A549 (cell line): Measurements from ENCODE around the gene ATP6V0E1. TPM values are rescaled to one million over a fixed set of nuclear protein-coding genes. Genes with fewer than 3 reads are reported as not detected.
"Not testable (repeated sequence)": the region's sequence is repeated elsewhere in the genome, so short reads cannot be mapped to it uniquely, and the experiment has no call there.

Source experiments
- ATAC-seq, 2 experiments: fragments of 200-7000 bp in 1 of 2; fragments of >200 bp in 1 of 2; cut with Nextera tagmentation in 1 of 2; cut with Tn5 transposase in 1 of 2; 3 replicates each; pipeline versions ENCODE4 v1.8.0 to v1.9.1; 2018 to 2020; ENCODE audit warnings: mild to moderate bottlenecking in 1 of 2, moderate library complexity in 1 of 2
- CTCF ChIA-PET: fragments of 300-600 bp; sonication (Branson Sonifier 250); formaldehyde crosslinking; extraction: SDS; loops from one replicate; lab custom pipeline; 2021; ENCODE audit warnings: antibody characterized with exemption, inconsistent platforms; lab: Yijun Ruan, JAX
- POLR2A ChIA-PET: fragments of 350-600 bp; formaldehyde crosslinking; extraction: SDS; loops from one replicate; lab custom pipeline; 2021; ENCODE audit warnings: antibody characterized with exemption, inconsistent platforms; lab: Yijun Ruan, JAX
- DNase-seq, 2 experiments: peaks; one replicate each; pipeline versions ENCODE4 v3.0.0 to v3.0.0-alpha.2; 2011 to 2016; ENCODE audit warnings: low read depth in 1 of 2, low spot score in 1 of 2
- FAIRE-seq: peaks from 2 replicates; lab custom pipeline; 2011; peaks lifted over from hg19 to GRCh38; lab: Jason Lieb, UNC
- H3K27ac ChIP-seq, 2 experiments: fragments of >200 bp; sonication (Bioruptor Twin); formaldehyde crosslinking; 3 replicates each; pipeline ENCODE4 v1.5.1; 2016 to 2017
- H3K4me1 ChIP-seq: fragments of >200 bp; sonication (Bioruptor Twin); formaldehyde crosslinking; 3 replicates; pipeline ENCODE4 v1.6.1; 2016
- H3K4me2 ChIP-seq: fragments of >200 bp; sonication (Bioruptor Twin); formaldehyde crosslinking; 3 replicates; pipeline ENCODE4 v1.6.1; 2016
- H3K4me3 ChIP-seq: fragments of >200 bp; sonication (Bioruptor Twin); formaldehyde crosslinking; 3 replicates; pipeline ENCODE4 v1.5.1; 2016
- H3K9me3 ChIP-seq: fragments of >200 bp; sonication (Bioruptor Twin); formaldehyde crosslinking; 3 replicates; pipeline ENCODE4 v1.6.1; 2016
- CBX8 ChIP-seq: fragments of 200-600 bp; sonication (generic); IDR thresholded peaks from 2 replicates; pipeline ENCODE4 v1.6.1; 2016
- CEBPB ChIP-seq, 2 experiments: fragments of >200 bp in 1 of 2; sonication (Bioruptor Twin) in 1 of 2; formaldehyde crosslinking in 1 of 2; IDR thresholded peaks; 2 replicates each; pipeline ENCODE4 v1.6.1; 2012 to 2016
- EHF ChIP-seq: fragments of 250-450 bp; sonication (Bioruptor Pico); IDR thresholded peaks from 2 replicates; pipeline ENCODE4 v1.5.0; 2020; ENCODE audit warnings: mild to moderate bottlenecking
- EHMT2 ChIP-seq: fragments of 200-600 bp; sonication (generic); IDR thresholded peaks from 2 replicates; pipeline ENCODE4 v1.6.1; 2016; ENCODE audit warnings: antibody characterized with exemption, low read depth, mild to moderate bottlenecking, moderate library complexity
- EP300 ChIP-seq, 2 experiments: fragments of >200 bp; sonication (Bioruptor Twin); formaldehyde crosslinking; IDR thresholded peaks; 2 replicates in 1 of 2; 3 replicates in 1 of 2; pipeline ENCODE4 v1.6.1; 2016 to 2017
- ESRRA ChIP-seq: fragments of 150-350 bp; IDR thresholded peaks from 2 replicates; pipeline ENCODE4 v1.6.1; 2014; ENCODE audit warnings: mild to moderate bottlenecking, low read length, borderline replicate concordance
- FOSL2 ChIP-seq, 2 experiments: fragments of 450-650 bp in 1 of 2; fragments of >200 bp in 1 of 2; sonication (Bioruptor Twin) in 1 of 2; formaldehyde crosslinking; IDR thresholded peaks; 2 replicates each; pipeline versions ENCODE4 v1.5.0 to v1.6.1; 2016 to 2020; ENCODE audit warnings: mild to moderate bottlenecking in 1 of 2, moderate library complexity in 1 of 2
- JUN ChIP-seq, 2 experiments: fragments of >200 bp; sonication (Bioruptor Twin); formaldehyde crosslinking; IDR thresholded peaks; 2 replicates in 1 of 2; 3 replicates in 1 of 2; pipeline ENCODE4 v1.6.1; 2016 to 2017
- KDM1A ChIP-seq: fragments of 200-600 bp; sonication (generic); IDR thresholded peaks from 2 replicates; pipeline ENCODE4 v1.6.1; 2016; ENCODE audit warnings: low read depth, mild to moderate bottlenecking
- KDM5A ChIP-seq: fragments of 200-600 bp; sonication (generic); IDR thresholded peaks from 2 replicates; pipeline ENCODE4 v1.6.1; 2016; ENCODE audit warnings: antibody characterized with exemption, mild to moderate bottlenecking
- MAFK ChIP-seq: fragments of 450-650 bp; IDR thresholded peaks from 2 replicates; pipeline ENCODE4 v1.6.1; 2014; ENCODE audit not compliant: partially characterized antibody
- POLR2A ChIP-seq: IDR thresholded peaks from 2 replicates; pipeline ENCODE4 v1.6.1; 2012; ENCODE audit warnings: mild to moderate bottlenecking, low read length
- POLR2AphosphoS2 ChIP-seq: conservative IDR thresholded peaks from 2 replicates; pipeline ENCODE4 v1.6.1; 2012; ENCODE audit warnings: low read length, improper control_type of control experiment, inconsistent platforms
- RCOR1 ChIP-seq: fragments of 150-350 bp; IDR thresholded peaks from 2 replicates; pipeline ENCODE4 v1.6.1; 2014; ENCODE audit warnings: antibody characterized with exemption, low read length, low read depth
- RFX5 ChIP-seq: fragments of 450-650 bp; IDR thresholded peaks from 2 replicates; pipeline ENCODE4 v1.7.1; 2014; ENCODE audit warnings: antibody characterized with exemption, mild to moderate bottlenecking, moderate library complexity
- SMC3 ChIP-seq: fragments of >200 bp; sonication (Bioruptor Twin); formaldehyde crosslinking; IDR thresholded peaks from 3 replicates; pipeline ENCODE4 v1.6.1; 2018; ENCODE audit warnings: inconsistent platforms
- SREBF2 ChIP-seq: fragments of 450-650 bp; IDR thresholded peaks from 2 replicates; pipeline ENCODE4 v1.6.1; 2014; ENCODE audit warnings: mild to moderate bottlenecking, moderate library complexity
- TP53 ChIP-seq: fragments of 250-450 bp; sonication (Bioruptor Pico); IDR thresholded peaks from 2 replicates; pipeline ENCODE4 v1.5.0; 2021; ENCODE audit warnings: mild to moderate bottlenecking, moderate library complexity
- ZC3H11A ChIP-seq: fragments of 450-650 bp; IDR thresholded peaks from 2 replicates; pipeline ENCODE4 v1.6.1; 2014; ENCODE audit warnings: antibody characterized with exemption, mild to moderate bottlenecking
- ZFP36 ChIP-seq: fragments of 450-650 bp; IDR thresholded peaks from 2 replicates; pipeline ENCODE4 v1.6.1; 2014; ENCODE audit warnings: borderline replicate concordance; ENCODE audit not compliant: partially characterized antibody
- ZSCAN20 ChIP-seq: fragments of 250-450 bp; sonication (Bioruptor Pico); IDR thresholded peaks from 2 replicates; pipeline ENCODE4 v1.8.0; 2022; ENCODE audit warnings: mild to moderate bottlenecking, moderate library complexity
- WGBS: methylation state at CpG from one replicate; pipeline ENCODE4 v1.1.6; 2017; ENCODE audit errors: missing lambda C conversion rate; 5-methylcytosine and 5-hydroxymethylcytosine counted together
- polyA plus RNA-seq, 4 experiments: library from polyadenylated mRNA; depleted of rRNA in 3 of 4; stranded (reverse); fragments of >200 nt; fragmentation: RNase III in 1 of 4; extraction: RNeasy Plus Mini Kit Qiagen cat#74134 plus additional on column Dnase treatment in 1 of 4; gene quantifications; 2 replicates in 3 of 4; 3 replicates in 1 of 4; pipeline ENCODE4 v1.2.3, GENCODE V29; 2011 to 2017
- TF ChIP-seq, protein P1 (sequence below): fragments of >200 bp; sonication (Bioruptor Twin); formaldehyde crosslinking; IDR thresholded peaks from 2 replicates; pipeline ENCODE4 v1.6.1; 2016
- TF ChIP-seq, protein P2 (sequence below): fragments of 450-650 bp; IDR thresholded peaks from 2 replicates; pipeline ENCODE4 v1.6.1; 2014; ENCODE audit warnings: antibody characterized with exemption
- TF ChIP-seq, protein P3 (sequence below): IDR thresholded peaks from 2 replicates; pipeline ENCODE4 v1.6.1; 2012
- TF ChIP-seq, protein P4 (sequence below): fragments of >200 bp; sonication (Bioruptor Twin); formaldehyde crosslinking; IDR thresholded peaks from 3 replicates; pipeline ENCODE4 v1.6.1; 2016

ATP6V0E1 gene
- polyA plus RNA-seq, 2 of the 4 experiments (the other 2 are of a cell fraction): 297 to 344 TPM

DNA sequence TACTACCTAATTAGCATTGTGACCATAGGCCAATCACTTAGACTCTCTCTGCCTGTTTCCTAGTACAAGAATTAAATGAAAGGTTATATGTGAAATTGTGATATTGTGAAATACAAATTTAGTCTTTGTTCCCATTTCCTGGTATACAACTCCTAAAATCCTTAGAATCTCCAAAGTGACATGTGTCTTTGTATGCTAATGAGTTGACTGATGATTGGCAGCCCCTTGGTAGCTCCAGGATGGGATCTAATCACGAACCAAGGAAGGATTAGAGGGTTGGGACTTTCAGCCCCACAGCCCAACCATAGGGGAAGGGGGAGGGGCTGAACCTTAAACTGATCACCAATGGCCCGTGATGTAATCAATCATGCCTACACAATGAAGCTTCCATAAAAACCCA is 31.6 kb downstream of the ATP6V0E1 start:
- 84% methylated on average over 2 of the region's 2 CpGs for WGBS
- ATAC-seq (no peak), FAIRE-seq (no peak), DNase-seq (no peak)
- no peak overlapping the region for H3K4me3 ChIP-seq
- no peak for TF ChIP-seq SREBF2
- TF ChIP-seq, protein P1, sequence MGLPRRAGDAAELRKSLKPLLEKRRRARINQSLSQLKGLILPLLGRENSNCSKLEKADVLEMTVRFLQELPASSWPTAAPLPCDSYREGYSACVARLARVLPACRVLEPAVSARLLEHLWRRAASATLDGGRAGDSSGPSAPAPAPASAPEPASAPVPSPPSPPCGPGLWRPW: no peak
- TF ChIP-seq, protein P2, sequence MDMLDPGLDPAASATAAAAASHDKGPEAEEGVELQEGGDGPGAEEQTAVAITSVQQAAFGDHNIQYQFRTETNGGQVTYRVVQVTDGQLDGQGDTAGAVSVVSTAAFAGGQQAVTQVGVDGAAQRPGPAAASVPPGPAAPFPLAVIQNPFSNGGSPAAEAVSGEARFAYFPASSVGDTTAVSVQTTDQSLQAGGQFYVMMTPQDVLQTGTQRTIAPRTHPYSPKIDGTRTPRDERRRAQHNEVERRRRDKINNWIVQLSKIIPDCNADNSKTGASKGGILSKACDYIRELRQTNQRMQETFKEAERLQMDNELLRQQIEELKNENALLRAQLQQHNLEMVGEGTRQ: no peak
- TF ChIP-seq EHMT2: no peak
- TF ChIP-seq ESRRA: no peak
- TF ChIP-seq RCOR1: no peak
- no peak for TF ChIP-seq ZFP36
- TF ChIP-seq POLR2A: no peak
- TF ChIP-seq, protein P3, sequence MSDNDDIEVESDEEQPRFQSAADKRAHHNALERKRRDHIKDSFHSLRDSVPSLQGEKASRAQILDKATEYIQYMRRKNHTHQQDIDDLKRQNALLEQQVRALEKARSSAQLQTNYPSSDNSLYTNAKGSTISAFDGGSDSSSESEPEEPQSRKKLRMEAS: no peak
- no peak for TF ChIP-seq CEBPB (IDR thresholded peaks at IDR 0.05)
- TF ChIP-seq MAFK: no peak
- TF ChIP-seq EP300 (IDR thresholded peaks at IDR 0.05): no peak
- no peak for TF ChIP-seq RFX5
- TF ChIP-seq, protein P4, sequence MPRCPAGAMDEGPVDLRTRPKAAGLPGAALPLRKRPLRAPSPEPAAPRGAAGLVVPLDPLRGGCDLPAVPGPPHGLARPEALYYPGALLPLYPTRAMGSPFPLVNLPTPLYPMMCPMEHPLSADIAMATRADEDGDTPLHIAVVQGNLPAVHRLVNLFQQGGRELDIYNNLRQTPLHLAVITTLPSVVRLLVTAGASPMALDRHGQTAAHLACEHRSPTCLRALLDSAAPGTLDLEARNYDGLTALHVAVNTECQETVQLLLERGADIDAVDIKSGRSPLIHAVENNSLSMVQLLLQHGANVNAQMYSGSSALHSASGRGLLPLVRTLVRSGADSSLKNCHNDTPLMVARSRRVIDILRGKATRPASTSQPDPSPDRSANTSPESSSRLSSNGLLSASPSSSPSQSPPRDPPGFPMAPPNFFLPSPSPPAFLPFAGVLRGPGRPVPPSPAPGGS: no peak
- no peak for TF ChIP-seq EHF (CRISPR knock-in tag)
- TF ChIP-seq CBX8: no peak
- TF ChIP-seq ZC3H11A: no peak
- TF ChIP-seq POLR2AphosphoS2: no peak
- no peak for TF ChIP-seq ZSCAN20 (CRISPR knock-in tag)
- peak overlapping the region in 1 of 2 experiments; percentile 69; a peak in 1 of 6 replicates for H3K27ac ChIP-seq
- peaks cover 23% of the 10 kb centered on the region for H3K4me1 ChIP-seq
- CTCF ChIA-PET: interaction anchor here (0.6 to 3.0 kb wide), 3 partner anchors 12 to 308 kb away, joined by 3 to 9 read pairs (median 4); no protein-coding TSS in a partner anchor
- H3K4me2 ChIP-seq: no peak overlapping the region
- H3K9me3 ChIP-seq: no peaks in the 10 kb centered on the region
- POLR2A ChIA-PET: interaction anchor here (0.8 kb wide), 1 partner anchor 244 kb away, joined by 3 read pairs; no protein-coding TSS in a partner anchor

DNA sequence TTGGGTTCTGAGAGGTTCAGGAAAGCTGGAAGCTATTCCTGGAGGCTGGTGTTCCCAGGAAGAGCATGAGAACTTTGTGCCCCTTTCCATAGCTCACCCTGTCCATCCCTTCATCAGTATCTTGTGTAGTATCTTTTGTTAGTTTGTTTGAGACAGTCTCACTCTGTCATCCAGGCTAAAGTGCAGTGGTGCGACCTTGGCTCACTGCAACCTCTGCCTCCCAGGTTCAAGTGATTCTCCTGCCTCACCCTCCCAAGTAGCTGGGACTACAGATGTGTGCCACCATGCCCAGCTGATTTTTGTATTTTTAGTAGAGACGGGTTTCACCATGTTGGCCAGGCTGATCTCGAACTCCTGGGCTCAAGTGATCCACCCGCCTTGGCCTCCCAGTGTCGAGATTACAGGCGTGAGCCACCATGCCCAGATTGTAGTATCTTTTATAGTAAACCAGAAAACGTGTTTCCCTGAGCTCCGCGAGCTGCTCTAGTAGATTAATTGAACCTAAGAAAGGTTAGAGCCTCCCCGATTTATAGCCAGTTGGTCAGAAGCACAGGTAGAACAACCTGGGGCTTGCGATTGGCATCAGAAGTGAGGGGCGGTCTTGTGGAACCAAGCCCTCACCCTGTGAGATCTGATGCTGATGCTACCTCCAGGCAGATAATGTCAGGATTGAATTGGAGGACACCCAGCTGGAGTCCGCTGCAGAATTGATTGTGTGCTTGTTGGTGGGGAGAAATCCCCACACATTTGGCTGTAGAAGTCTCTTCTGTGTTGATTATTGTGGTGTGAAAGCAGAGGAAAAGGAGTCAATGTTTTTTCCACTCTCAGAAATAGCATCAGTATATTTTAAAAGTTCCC is 32.3 kb downstream of the ATP6V0E1 start:
- Histone ChIP-seq H3K27ac (peak overlapping the region; percentile 12 to 69; a peak in 3 of 6 replicates), H3K4me2 (peak overlapping the region; percentile 57), H3K4me3 (no peak overlapping the region), H3K9me3 (no peaks in the 10 kb centered on the region), H3K4me1 (peaks cover 23% of the 10 kb centered on the region)
- TF ChIP-seq TP53: no peak
- no peak for TF ChIP-seq KDM5A
- peak in 1 of 2 experiments; percentile 40; a peak in 4 of 6 replicates for ATAC-seq
- 91% methylated on average over 13 of the region's 13 CpGs for WGBS
- DNase-seq: no peak
- no peak for FAIRE-seq
- ChIA-PET CTCF (interaction anchor here (0.6 to 3.0 kb wide), 3 partner anchors 13 to 309 kb away, joined by 3 to 9 read pairs (median 4); no protein-coding TSS in a partner anchor), POLR2A (interaction anchor here (0.8 kb wide), 1 partner anchor 244 kb away, joined by 3 read pairs; no protein-coding TSS in a partner anchor)

DNA sequence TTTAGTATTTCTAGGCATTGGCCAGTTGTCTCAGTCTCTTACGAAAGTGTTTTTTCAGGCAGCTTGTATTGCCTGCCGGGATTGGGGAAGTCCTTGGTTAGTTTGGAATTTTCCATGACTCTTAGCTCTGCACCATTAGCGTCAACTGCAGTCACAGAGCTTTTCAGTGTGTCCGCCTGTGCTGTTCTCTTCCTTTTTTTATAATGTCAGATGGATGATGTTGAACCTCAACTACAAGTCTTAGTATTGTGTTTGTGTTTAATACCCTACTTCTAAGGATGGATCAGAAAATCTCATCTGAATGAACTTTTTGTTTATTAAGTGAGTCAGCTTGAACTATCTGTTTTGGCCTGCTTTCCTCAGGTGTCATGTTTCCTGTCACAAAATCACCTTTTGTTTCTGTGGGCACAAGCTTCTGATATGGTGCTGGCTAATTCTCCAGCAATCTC is 33.1 kb downstream of the ATP6V0E1 start:
- peaks cover 23% of the 10 kb centered on the region for H3K4me1 ChIP-seq
- no peak for TF ChIP-seq ZFP36
- TF ChIP-seq KDM1A: no peak
- TF ChIP-seq, protein P1: no peak
- TF ChIP-seq FOSL2 (IDR thresholded peaks at IDR 0.05): no peak
- 0 out of 2 replicates have a peak, but pooled peaks have one; percentile 12 for TF ChIP-seq FOSL2 (CRISPR knock-in tag; IDR thresholded peaks at IDR 0.05)
- no peak for TF ChIP-seq SMC3
- TF ChIP-seq MAFK: no peak
- no peak for TF ChIP-seq JUN (IDR thresholded peaks at IDR 0.05)
- TF ChIP-seq ZC3H11A: no peak
- CTCF ChIA-PET: interaction anchor here (3.0 kb wide), 1 partner anchor 13 kb away, joined by 9 read pairs; no protein-coding TSS in a partner anchor
- H3K4me3 ChIP-seq: no peak overlapping the region
- H3K27ac ChIP-seq: peak overlapping the region; percentile 12 to 69; a peak in 3 of 6 replicates
- H3K9me3 ChIP-seq: no peaks in the 10 kb centered on the region
- FAIRE-seq (no peak), ATAC-seq (peak; percentile 74 to 80), DNase-seq (peak; percentile 9 to 36)
- POLR2A ChIA-PET: no interaction called here
- peak overlapping the region; percentile 57 for H3K4me2 ChIP-seq
- WGBS: 28% methylated on average over 4 of the region's 4 CpGs

DNA sequence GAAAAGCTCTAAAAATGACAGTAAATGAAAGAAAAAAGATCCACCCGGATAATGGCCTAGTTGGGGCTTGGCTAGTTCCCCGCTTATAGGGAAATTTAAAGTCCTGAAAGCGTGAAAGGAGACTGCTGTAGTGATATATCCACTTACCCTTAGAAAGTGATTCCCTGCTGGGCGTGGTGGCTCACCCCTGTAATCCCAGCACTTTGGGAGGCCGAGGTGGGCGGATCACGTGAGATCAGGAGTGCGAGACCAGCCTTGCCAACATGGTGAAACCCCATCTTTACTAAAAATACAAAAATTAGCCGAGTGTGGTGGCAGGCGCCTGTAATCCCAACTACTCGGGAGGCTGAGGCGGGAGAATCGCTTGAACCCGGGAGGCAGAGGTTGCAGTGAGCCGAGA is 33.5 kb downstream of the ATP6V0E1 start:
- POLR2A ChIA-PET, ATAC-seq, H3K9me3 ChIP-seq, FAIRE-seq, DNase-seq, H3K4me3 ChIP-seq: not testable (repeated sequence)
- 92% methylated on average over 15 of the region's 15 CpGs for WGBS
- Histone ChIP-seq H3K27ac (peak overlapping the region in 1 of 2 experiments; percentile 69; a peak in 3 of 6 replicates), H3K4me2 (peak overlapping the region; percentile 57), H3K4me1 (peaks cover 23% of the 10 kb centered on the region)
- CTCF ChIA-PET: interaction anchor here (0.7 to 3.0 kb wide), 2 partner anchors 14 to 56 kb away, joined by 3 to 9 read pairs; no protein-coding TSS in a partner anchor
